ENCODE data around the gene ZMYM3. TPM values are rescaled to one million over a fixed set of nuclear protein-coding genes. Genes with fewer than 3 reads are reported as not detected.

Gene ZMYM3
- total and polyA plus RNA-seq, 2 of the 4 experiments (the other 2 are of a cell fraction): 10.0 to 28.1 TPM

- CTCF ChIA-PET: no interaction called here
- Histone ChIP-seq H2BK15ac (ENCODE audit: low read depth, low read length) (no peak overlapping the region), H3K36me3 (ENCODE audit: control insufficient read depth, insufficient read depth, low read length) (peaks cover 1% of the 10 kb centered on the region; the same call in 1 of the 2 replicates), H4K91ac (ENCODE audit: insufficient read depth, low read depth, low read length) (no peak overlapping the region), H3K4me3 (ENCODE audit: insufficient read depth, low read depth, low read length) (no peak overlapping the region), H2AK5ac (ENCODE audit: low read depth, low read length) (no peak overlapping the region), H3K56ac (ENCODE audit: extremely low read depth, insufficient read depth, low read length) (no peak overlapping the region), H3K79me1 (ENCODE audit: low read depth in 1 of 2, low read length in 2 of 2) (no peaks in the 10 kb centered on the region), H3K18ac (ENCODE audit: low read depth, low read length) (no peak overlapping the region), H4K5ac (ENCODE audit: low read depth, low read length) (no peak overlapping the region), H3K9me1 (ENCODE audit: insufficient read depth, low read length) (no peaks in the 10 kb centered on the region), H3K27ac (ENCODE audit: insufficient read depth, low read length) (no peak overlapping the region), H3K9me3 (ENCODE audit: control insufficient read depth, insufficient read depth, low read length) (no peaks in the 10 kb centered on the region), H3K23ac (ENCODE audit: low read depth, low read length) (no peak overlapping the region), H2BK20ac (ENCODE audit: low read depth, low read length) (no peak overlapping the region), H3K14ac (replicated peaks; ENCODE audit: low read depth, low read length) (no peak overlapping the region), H3K4me2 (ENCODE audit: low read depth, low read length) (no peak overlapping the region), H4K8ac (ENCODE audit: low read depth in 2 of 2, low read length in 2 of 2) (no peak overlapping the region), H3K4me1 (ENCODE audit: control insufficient read depth, insufficient read depth, low read length) (no peaks in the 10 kb centered on the region), H3K27me3 (ENCODE audit: control insufficient read depth, insufficient read depth, low read length) (peaks cover 8% of the 10 kb centered on the region), H2BK120ac (ENCODE audit: low read depth, low read length) (no peak overlapping the region), H3K9ac (ENCODE audit: low read depth, low read length) (no peak overlapping the region), H2AK9ac (replicated peaks; ENCODE audit: low read depth, low read length, poor library complexity) (no peak overlapping the region), H2BK5ac (ENCODE audit: low read depth, low read length, poor library complexity, severe bottlenecking) (no peak overlapping the region), H3K4ac (ENCODE audit: low read depth, low read length) (no peak overlapping the region), H4K20me1 (ENCODE audit: insufficient read depth, low read length) (no peaks in the 10 kb centered on the region), H2AFZ (replicated peaks; ENCODE audit: low read length, poor library complexity) (no peak overlapping the region)
- in situ Hi-C loops (cut with MboI; ENCODE audit: low sequenced_read_pairs): no loop called here
- intact Hi-C loops (cut with micrococcal nuclease): no loop called here
- POLR2A ChIA-PET (ENCODE audit: unreplicated experiment): no interaction called here
- BruUV-seq (replicated peaks): no TSS peak
- no peak for TF ChIP-seq CTCF (conservative IDR thresholded peaks at IDR 0.05; ENCODE audit: low read depth, low read length)
- no peak for TF ChIP-seq SMC3 (IDR thresholded peaks at IDR 0.05; ENCODE audit: low read depth, low read length)
- TF ChIP-seq RFX5 (IDR thresholded peaks at IDR 0.05; ENCODE audit: low read depth, low read length): no peak
- TF ChIP-seq MAFK (IDR thresholded peaks at IDR 0.05; ENCODE audit: low read depth, low read length): no peak
- TF ChIP-seq CEBPB (IDR thresholded peaks at IDR 0.05; ENCODE audit: low read depth, low read length): no peak
- TF ChIP-seq USF2 (IDR thresholded peaks at IDR 0.05; ENCODE audit: low read depth, low read length): no peak
- no peak for TF ChIP-seq ELK1 (IDR thresholded peaks at IDR 0.05; ENCODE audit: borderline replicate concordance, low read depth, low read length)
- dilution Hi-C loops (cut with HindIII; ENCODE audit: low sequenced_read_pairs, unreplicated experiment): no loop called here
- ATAC-seq (ENCODE audit: low read depth) (no peak), DNase-seq (no peak)
- WGBS, 2 experiments (ENCODE audit: extremely low coverage in 2 of 2, insufficient read length in 1 of 2): 67% methylated on average over 1 of the region's 3 CpGs; no CpG with 5 or more reads in 1 of the 2 experiments
These were observed 18.5 kb downstream of the ZMYM3 start for GRCh38 chrX:71235482-71235881.

Measured in IMR-90 (cell line).